ENCODE measurements around the gene CTBP2.
"Not testable (repeated sequence)": the region's sequence is repeated elsewhere in the genome, so short reads cannot be mapped to it uniquely, and the experiment has no call there.

Gene CTBP2

DNA sequence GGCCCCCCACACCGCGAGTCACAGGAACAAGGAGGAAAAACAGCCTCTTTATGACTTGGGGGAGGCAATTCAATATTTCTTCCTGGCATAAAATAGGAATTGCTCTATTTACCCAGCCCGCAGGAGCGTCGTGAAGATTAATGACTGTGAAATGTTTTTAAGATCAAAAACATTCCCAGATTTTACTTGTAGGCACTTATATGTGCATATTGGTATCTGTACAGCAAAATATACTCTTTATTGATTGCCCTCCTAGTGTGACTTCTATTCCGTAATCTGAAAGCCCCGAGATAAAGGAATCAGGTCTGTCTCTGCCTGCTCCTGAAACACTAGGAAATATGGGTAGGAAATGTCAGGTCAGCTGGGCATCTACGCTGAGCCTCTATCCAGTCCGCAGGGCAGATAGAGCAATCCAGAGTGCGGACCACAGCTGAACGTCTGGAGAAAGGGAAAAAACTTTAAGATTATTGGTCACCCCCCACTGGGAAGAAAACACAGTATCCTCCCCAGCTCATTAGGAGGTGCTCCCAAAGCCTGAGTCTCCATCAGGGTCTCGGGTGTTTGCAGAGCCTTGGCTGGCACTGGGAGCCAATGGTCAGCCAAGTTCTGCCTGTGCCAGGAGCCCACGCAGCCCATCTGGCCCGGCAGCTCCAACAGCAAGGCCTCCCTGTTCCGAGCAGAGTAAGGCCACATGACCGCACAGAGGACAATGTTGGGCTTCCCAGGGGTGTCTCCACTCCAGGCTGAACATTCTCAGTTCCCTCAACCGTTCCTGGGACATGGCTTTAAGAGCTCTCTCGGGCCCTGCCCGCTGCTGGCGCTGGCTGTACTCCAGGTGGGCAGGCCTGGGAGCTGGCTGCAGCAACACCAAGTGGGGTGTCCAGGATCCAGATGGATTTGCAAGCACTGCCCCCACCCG, 7.7 kb downstream of the CTBP2 start:
- POLR2A ChIA-PET = no interaction called here
- no peak for DNase-seq (ENCODE audit: low read depth, low spot score)
- TF ChIP-seq, protein P1, sequence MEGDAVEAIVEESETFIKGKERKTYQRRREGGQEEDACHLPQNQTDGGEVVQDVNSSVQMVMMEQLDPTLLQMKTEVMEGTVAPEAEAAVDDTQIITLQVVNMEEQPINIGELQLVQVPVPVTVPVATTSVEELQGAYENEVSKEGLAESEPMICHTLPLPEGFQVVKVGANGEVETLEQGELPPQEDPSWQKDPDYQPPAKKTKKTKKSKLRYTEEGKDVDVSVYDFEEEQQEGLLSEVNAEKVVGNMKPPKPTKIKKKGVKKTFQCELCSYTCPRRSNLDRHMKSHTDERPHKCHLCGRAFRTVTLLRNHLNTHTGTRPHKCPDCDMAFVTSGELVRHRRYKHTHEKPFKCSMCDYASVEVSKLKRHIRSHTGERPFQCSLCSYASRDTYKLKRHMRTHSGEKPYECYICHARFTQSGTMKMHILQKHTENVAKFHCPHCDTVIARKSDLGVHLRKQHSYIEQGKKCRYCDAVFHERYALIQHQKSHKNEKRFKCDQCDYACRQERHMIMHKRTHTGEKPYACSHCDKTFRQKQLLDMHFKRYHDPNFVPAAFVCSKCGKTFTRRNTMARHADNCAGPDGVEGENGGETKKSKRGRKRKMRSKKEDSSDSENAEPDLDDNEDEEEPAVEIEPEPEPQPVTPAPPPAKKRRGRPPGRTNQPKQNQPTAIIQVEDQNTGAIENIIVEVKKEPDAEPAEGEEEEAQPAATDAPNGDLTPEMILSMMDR (IDR thresholded peaks at IDR 0.05; ENCODE audit: insufficient read depth, low read length, missing control alignments) = no peak
- H3K4me3 ChIP-seq (ENCODE audit: low read depth, low read length) = no peak overlapping the region
- CTCF ChIA-PET = interaction anchor here (1.6 to 3.5 kb wide), 3 partner anchors 92 to 160 kb away, joined by 3 to 19 read pairs (median 11); no protein-coding TSS in a partner anchor

DNA sequence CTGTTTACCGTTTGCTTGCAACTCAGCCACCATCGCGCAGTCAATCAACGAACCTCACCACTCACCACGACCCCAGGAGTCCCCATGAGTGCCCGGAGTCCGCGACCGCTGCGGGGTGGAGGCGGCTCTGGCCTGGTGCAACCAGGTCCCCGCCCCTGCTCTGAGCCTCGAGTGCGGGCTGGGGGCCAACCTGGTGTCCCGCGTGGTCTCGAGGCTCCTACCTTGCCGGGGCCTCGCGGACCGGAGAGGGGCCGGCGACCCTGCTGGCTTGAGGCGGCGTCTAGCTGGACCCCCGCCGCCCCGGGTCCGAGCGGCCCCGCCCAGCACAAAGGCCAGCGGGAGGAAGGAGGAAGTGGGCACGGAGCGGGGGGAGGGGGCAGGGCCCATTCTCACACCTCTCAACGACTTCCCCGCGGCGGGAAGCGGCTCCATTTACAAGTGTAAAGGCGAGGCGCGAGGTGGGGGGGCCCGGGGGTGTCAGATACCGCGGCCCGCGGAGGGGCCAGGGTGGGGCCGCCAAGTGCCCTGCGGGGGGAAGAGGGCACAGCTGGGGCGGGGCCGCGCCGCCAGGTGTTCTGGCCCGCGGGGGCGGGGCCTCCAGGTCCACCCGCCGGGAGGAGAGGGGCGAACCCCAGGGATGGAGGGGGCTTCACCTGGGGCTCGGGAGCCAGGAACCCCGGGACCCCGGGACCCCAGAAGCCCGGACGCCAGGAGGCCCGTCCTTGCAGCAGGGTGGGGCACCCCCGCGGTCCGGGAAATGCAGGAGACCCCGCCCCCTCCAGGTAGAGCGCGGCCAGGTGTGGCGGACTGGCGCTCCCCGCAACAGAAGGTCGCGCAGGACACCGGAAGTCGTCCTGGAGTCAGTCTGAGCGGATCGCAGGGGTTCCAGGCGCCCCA, 8.6 kb downstream of the CTBP2 start:
- POLR2A ChIA-PET = no interaction called here
- no peak overlapping the region for H3K4me3 ChIP-seq (ENCODE audit: low read depth, low read length)

DNA sequence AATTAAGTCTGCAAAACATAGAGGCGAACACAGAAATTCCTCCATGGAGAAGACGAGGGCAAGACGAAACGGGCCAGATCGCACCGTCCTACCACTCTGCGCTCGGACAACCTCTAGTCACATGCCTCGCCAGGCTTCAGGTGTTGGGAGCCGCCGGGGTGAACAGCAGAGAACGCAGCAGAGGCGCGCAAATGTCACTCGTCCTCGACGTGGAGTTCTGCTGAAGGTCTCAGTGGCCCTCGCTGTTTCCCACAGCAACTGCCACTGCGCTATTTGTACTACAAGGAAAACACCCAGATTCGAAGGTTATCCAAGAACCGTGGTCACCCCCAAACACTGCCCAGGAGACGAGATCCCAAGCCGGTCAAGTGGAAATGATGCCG, 9.2 kb downstream of the CTBP2 start:
- DNase-seq (ENCODE audit: low read depth, low spot score) = no peak
- ChIA-PET POLR2A (no interaction called here), CTCF (no interaction called here)
- no peak overlapping the region for H3K4me3 ChIP-seq (ENCODE audit: low read depth, low read length)
- TF ChIP-seq, protein P1 (IDR thresholded peaks at IDR 0.05; ENCODE audit: insufficient read depth, low read length, missing control alignments) = no peak

More for the DNA sequence above, 8.6 kb downstream of the CTBP2 start:
- no peak for DNase-seq (ENCODE audit: low read depth, low spot score)
- TF ChIP-seq, protein P1 (IDR thresholded peaks at IDR 0.05; ENCODE audit: insufficient read depth, low read length, missing control alignments) = no peak
- CTCF ChIA-PET = interaction anchor here (3.5 kb wide), 1 partner anchor 104 kb away, joined by 19 read pairs; no protein-coding TSS in a partner anchor

GRCh38 chr10:125150376-125151083, 9.8 kb downstream of the CTBP2 start:
- POLR2A ChIA-PET; H3K4me3 ChIP-seq (ENCODE audit: low read depth, low read length); CTCF ChIA-PET; DNase-seq (ENCODE audit: low read depth, low spot score): not testable (repeated sequence)

DNA sequence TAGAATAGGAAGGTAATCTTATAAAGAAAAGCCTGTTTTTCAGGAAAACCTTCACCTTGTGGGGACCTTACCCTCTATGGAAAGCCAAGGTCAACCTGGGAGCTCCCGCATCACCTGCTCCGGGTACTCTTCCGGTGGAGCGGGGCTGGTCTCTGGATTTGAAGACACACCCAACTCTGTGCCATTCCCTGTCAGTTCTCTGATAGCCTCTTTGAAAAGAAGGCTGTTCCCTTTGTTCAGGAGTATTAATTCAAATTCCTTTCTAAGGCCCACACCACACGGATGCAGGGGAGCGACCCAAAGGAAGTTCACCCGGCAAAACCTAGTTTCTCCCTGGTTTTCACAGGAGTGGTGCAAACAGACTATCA, 10.7 kb downstream of the CTBP2 start:
- ChIA-PET CTCF (interaction anchor here (1.1 to 2.0 kb wide), 3 partner anchors 12 to 158 kb away, joined by 3 to 9 read pairs (median 4); no protein-coding TSS in a partner anchor), POLR2A (no interaction called here)
- TF ChIP-seq, protein P1 (IDR thresholded peaks at IDR 0.05; ENCODE audit: insufficient read depth, low read length, missing control alignments) = no peak
- no peak for DNase-seq (ENCODE audit: low read depth, low spot score)
- no peak overlapping the region for H3K4me3 ChIP-seq (ENCODE audit: low read depth, low read length)

GRCh38 chr10:125149036-125149679, 11.2 kb downstream of the CTBP2 start:
- no peak overlapping the region for H3K4me3 ChIP-seq (ENCODE audit: low read depth, low read length)
- DNase-seq (ENCODE audit: low read depth, low spot score) = peak; percentile 47
- ChIA-PET CTCF (interaction anchor here (1.1 to 2.2 kb wide), 4 partner anchors 13 to 481 kb away, joined by 3 to 9 read pairs (median 4); no protein-coding TSS in a partner anchor), POLR2A (no interaction called here)
- TF ChIP-seq, protein P1 (IDR thresholded peaks at IDR 0.05; ENCODE audit: insufficient read depth, low read length, missing control alignments) = no peak
